Measurements from ENCODE around the gene HMGN5. TPM values are rescaled to one million over a fixed set of nuclear protein-coding genes. Genes with fewer than 3 reads are reported as not detected.

HMGN5 gene
- total RNA-seq, 1 donor from 2014 or later: 1.6 TPM

DNA sequence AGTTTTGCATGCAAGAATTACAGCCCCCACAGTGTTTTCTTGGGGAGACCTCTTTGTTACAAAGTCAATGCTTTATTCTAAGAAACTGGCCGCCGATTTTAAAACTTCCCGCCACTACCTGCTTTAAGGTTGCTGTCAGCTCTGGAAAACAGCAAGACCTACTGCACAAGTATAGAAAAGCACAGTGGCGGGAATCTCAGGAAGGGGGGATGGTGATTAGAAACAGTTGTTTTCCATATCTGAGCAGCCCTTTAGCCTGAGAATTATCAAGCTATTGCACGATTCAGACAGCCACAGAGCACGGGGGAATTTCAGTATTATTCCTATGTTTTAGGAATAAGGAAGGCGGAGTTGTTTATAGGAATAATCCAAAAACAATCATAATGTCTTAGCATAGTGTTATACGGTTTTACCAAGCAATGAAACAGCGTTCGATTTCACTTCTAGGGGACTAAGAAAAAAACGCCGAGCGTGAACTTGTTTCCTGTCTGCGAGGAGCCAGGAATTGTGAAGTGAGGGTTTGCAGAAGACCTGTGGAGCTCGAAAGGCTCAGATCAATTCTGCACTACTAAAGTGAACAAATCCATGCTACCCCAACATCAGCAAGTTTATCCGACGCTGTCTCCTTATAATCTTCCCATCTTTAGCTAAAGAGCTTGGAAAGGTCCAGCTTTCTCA, 81.3 kb downstream of the HMGN5 start:
- no peak for DNase-seq (ENCODE audit: low read depth, low spot score)

DNA sequence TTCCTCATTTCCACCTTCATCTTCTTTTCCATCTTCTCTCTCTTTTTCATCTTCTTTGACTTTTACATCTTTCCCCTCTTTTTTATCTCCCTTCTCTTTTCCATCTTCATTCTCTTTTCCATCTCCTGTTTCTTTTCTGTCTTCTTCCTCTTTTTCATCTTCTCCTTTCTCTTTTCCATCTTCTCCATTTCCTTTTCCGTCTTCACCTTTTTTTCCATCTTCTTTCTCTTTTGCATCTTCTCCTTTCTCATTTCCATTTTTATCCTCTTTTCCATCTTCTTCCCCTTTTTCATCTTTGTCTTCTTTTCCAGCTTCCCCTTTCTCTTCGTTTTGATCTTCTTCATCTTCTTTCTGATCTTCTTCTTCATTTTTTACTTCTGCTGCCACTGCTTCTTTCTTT, 87.0 kb downstream of the HMGN5 start:
- DNase-seq (ENCODE audit: low read depth, low spot score): no peak

DNA sequence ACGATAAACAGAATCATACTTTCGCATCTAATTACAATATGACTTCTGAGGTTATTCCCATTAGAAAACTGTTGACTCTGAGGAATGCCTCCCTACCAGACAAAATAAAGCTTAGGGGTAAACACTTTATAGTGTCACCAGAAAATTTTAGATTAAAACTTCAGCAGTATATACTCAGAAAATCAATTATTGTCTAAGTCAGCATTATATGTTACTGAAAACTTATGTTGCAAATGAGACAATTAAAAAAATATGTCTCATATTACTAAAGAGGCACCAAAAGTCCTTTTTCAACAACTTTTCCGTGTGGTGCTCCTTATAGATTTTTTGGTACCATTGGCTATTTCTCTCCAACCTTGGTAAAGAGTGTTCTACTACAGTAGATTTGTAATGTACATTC, 91.4 kb downstream of the HMGN5 start:
- DNase-seq (ENCODE audit: low read depth, low spot score): no peak

DNA sequence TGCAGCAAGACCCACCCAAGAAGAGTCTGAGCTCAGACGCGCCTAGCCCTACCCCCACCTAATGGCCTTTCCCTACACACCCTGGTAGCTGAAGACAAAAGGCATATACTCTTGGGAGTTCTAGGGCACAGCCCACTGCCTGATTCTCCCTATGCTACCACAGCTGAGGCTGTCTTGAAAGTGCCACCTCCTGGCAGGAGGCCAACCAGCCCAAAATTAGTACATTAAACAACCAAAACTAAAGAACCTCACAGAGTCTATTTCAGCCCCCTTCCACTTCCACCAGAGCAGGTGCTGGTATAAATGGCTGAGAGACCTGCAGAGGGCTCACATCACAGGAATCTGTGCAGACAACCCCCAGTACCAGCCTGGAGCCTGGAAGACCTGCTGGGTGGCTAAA, 119.1 kb downstream of the HMGN5 start:
- no peak for DNase-seq (ENCODE audit: low read depth, low spot score)

Other genes with a start within 250 kb of the HMGN5 start
- gene SH3BGRL, start 189 bp upstream of the HMGN5 start, total RNA-seq: 25.6 and 35.0 TPM in 2 replicates

All from pulmonary artery endothelial cell (primary cell).